Neural crest cell (in vitro differentiated cells): ENCODE measurements around the gene RABGAP1L. TPM values are rescaled to one million over a fixed set of nuclear protein-coding genes. Genes with fewer than 3 reads are reported as not detected.

Experiments
- DNase-seq: peaks from one replicate; pipeline ENCODE4 v3.0.0; 2021; ENCODE audit warnings: low read depth, mixed read lengths, low spot score
- H3K27ac Mint-ChIP-seq: one replicate; pipeline ENCODE4 v1.8.0; 2021; ENCODE audit warnings: mild to moderate bottlenecking, mixed read lengths; ENCODE audit not compliant: unreplicated experiment
- H3K27me3 Mint-ChIP-seq: 2 replicates; pipeline ENCODE4 v1.8.0; 2021; ENCODE audit warnings: low read depth, mild to moderate bottlenecking, mixed read lengths
- H3K36me3 Mint-ChIP-seq: 2 replicates; pipeline ENCODE4 v1.8.0; 2021; ENCODE audit warnings: low read depth, mild to moderate bottlenecking, mixed read lengths
- H3K4me1 Mint-ChIP-seq: 2 replicates; pipeline ENCODE4 v1.8.0; 2021; ENCODE audit warnings: mixed read lengths
- H3K4me3 Mint-ChIP-seq: one replicate; pipeline ENCODE4 v1.8.0; 2021; ENCODE audit warnings: mild to moderate bottlenecking, mixed read lengths
- H3K9me3 Mint-ChIP-seq: 2 replicates; pipeline ENCODE4 v1.8.0; 2021; ENCODE audit warnings: mixed read lengths
- CTCF ChIP-seq: fragments of 200-600 bp; sonication (generic); conservative IDR thresholded peaks from 2 replicates; pipeline ENCODE4 v1.5.0; 2021; ENCODE audit warnings: antibody characterized with exemption, mild to moderate bottlenecking
- total RNA-seq: library from RNA; stranded (reverse); gene quantifications from 2 replicates; pipeline ENCODE4 v1.2.1, GENCODE V29; 2021

Gene RABGAP1L
- total RNA-seq, 1 donor from 2014 or later, result 25.6 TPM

DNA sequence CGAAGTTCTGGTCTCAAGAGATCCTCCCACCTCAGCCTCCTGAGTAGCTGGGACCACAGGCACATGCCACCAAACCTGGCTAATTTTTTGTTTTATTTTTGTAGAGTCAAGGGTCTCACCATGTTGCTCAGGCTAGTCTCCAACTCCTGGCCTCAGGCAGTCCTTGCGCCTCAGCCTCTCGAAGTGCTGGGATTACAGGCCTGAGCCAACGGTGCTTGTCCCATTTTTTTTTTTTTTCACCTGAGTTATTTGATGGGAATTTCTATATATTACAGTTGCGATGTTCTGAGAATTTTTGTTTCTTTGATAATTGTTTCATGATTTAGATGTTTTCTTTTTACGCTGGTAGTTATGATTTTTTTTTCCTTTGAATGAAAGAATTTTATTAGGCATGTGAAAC, 2.5 kb downstream of the RABGAP1L start:
- no peak overlapping the region for H3K27ac Mint-ChIP-seq
- H3K27me3 Mint-ChIP-seq, result peaks cover 3% of the 10 kb centered on the region
- H3K4me1 Mint-ChIP-seq, result peaks cover 24% of the 10 kb centered on the region
- H3K4me3 Mint-ChIP-seq, result peak overlapping the region; percentile 79
- TF ChIP-seq CTCF, result no peak
- DNase-seq, result no peak
- H3K9me3 Mint-ChIP-seq, result no peaks in the 10 kb centered on the region
- no peaks in the 10 kb centered on the region for H3K36me3 Mint-ChIP-seq

- no peak for TF ChIP-seq CTCF
Observed at GRCh38 chr1:174164826-174165225, 5.5 kb downstream of the RABGAP1L start.

GRCh38 chr1:174165471-174166137, 6.3 kb downstream of the RABGAP1L start:
- peak overlapping the region; percentile 72 for H3K27ac Mint-ChIP-seq
- TF ChIP-seq CTCF, result no peak
- H3K4me1 Mint-ChIP-seq, result peaks cover 9% of the 10 kb centered on the region
- no peaks in the 10 kb centered on the region for H3K9me3 Mint-ChIP-seq
- no peak overlapping the region for H3K4me3 Mint-ChIP-seq
- H3K36me3 Mint-ChIP-seq, result no peaks in the 10 kb centered on the region
- H3K27me3 Mint-ChIP-seq, result no peaks in the 10 kb centered on the region
- DNase-seq, result no peak

More at GRCh38 chr1:174164826-174165225, 5.5 kb downstream of the RABGAP1L start:
- Mint-ChIP-seq H3K4me1 (peaks cover 16% of the 10 kb centered on the region), H3K27ac (no peak overlapping the region), H3K9me3 (no peaks in the 10 kb centered on the region), H3K4me3 (no peak overlapping the region), H3K36me3 (no peaks in the 10 kb centered on the region), H3K27me3 (no peaks in the 10 kb centered on the region)
- DNase-seq, result no peak

DNA sequence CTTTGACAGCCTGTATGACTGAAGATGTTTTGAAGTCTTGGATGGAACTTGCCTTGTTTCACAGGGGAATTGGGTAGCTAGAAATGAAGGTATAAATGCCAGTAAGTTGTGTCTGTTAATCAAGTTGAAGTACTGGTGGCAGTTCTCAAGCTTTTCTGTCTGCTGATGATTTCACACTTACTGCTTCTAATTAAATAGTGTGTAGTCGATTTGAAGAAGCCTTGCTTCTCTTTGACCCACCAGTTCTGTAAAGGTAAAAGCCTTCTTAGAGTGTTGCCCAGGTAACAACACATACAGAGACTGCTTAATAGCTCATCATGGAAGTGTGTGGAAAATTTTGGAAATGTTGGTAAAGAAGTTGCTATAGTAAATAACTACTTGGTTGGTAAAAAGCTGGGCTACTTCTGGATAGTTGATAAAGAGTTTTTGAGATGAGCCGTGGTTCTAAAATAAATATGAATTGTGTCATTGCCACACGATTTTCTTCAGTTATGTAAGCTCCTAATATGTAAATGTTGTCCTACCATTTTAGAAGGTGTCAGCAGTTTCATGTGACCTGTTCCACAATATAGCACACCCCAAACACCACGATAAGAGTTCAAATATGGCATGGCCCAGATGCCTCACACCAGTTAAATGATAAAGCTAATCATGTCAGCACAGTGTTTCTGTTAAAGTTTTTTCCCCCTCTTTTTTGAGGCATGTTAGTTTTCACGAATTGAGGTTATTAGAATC, 7.4 kb downstream of the RABGAP1L start:
- H3K4me1 Mint-ChIP-seq, result peaks cover 5% of the 10 kb centered on the region
- H3K27ac Mint-ChIP-seq, result peak overlapping the region; percentile 72
- H3K36me3 Mint-ChIP-seq, result no peaks in the 10 kb centered on the region
- H3K27me3 Mint-ChIP-seq, result no peaks in the 10 kb centered on the region
- H3K4me3 Mint-ChIP-seq, result no peak overlapping the region
- TF ChIP-seq CTCF, result no peak
- no peaks in the 10 kb centered on the region for H3K9me3 Mint-ChIP-seq
- no peak for DNase-seq

DNA sequence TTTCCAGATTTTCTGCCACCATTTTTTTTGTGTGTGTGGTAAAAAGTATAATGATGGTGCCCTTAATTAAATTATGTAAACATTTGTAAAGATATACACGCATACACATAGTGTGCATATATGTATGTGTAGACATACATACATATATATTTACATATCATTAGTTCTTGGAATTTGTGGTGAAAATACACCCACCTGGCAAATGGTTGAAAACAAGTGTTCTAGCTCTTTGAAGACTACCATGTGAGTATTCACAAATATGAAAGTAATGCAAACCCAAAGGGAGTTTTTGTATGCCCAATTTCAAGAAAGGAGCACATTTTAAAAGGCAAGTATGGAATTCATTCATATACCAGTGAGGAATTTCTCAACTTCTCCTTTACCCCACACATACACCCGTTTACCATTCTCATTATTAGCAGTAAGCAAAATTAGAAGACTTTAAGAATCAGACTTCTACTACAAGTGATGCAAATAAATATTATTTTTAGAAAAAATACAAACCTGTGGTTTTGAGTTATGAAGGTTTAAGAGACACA, 8.0 kb downstream of the RABGAP1L start:
- H3K27me3 Mint-ChIP-seq, result no peaks in the 10 kb centered on the region
- DNase-seq, result no peak
- no peaks in the 10 kb centered on the region for H3K36me3 Mint-ChIP-seq
- H3K4me3 Mint-ChIP-seq, result no peak overlapping the region
- peaks cover 5% of the 10 kb centered on the region for H3K4me1 Mint-ChIP-seq
- no peak overlapping the region for H3K27ac Mint-ChIP-seq
- TF ChIP-seq CTCF, result no peak
- no peaks in the 10 kb centered on the region for H3K9me3 Mint-ChIP-seq
